GM23248 (cell line): ENCODE results near the gene STXBP6. TPM values are rescaled to one million over a fixed set of nuclear protein-coding genes. Genes with fewer than 3 reads are reported as not detected.

Source experiments
- DNase-seq: peaks from one replicate; pipeline ENCODE4 v3.0.0-alpha.2; 2015
- H2AFZ ChIP-seq: fragments of 200-600 bp; sonication (generic); 2 replicates; pipeline ENCODE4 v1.6.1; 2016; ENCODE audit warnings: antibody characterized with exemption
- H3F3A ChIP-seq: fragments of 200-600 bp; sonication (generic); 2 replicates; pipeline ENCODE4 v1.6.1; 2016; ENCODE audit warnings: mild to moderate bottlenecking, antibody characterized with exemption, mixed run types; ENCODE audit not compliant: insufficient read depth
- H3K27ac ChIP-seq: fragments of 200-600 bp; sonication (generic); 2 replicates; pipeline ENCODE4 v1.5.1; 2016; ENCODE audit warnings: mild to moderate bottlenecking
- H3K27me3 ChIP-seq: fragments of 200-600 bp; sonication (generic); replicated peaks from 2 replicates; pipeline ENCODE4 v1.6.1; 2016; ENCODE audit warnings: mild to moderate bottlenecking; ENCODE audit not compliant: insufficient read depth
- H3K36me3 ChIP-seq: fragments of 200-600 bp; sonication (generic); 2 replicates; pipeline ENCODE4 v1.6.1; 2016; ENCODE audit warnings: low read depth, mild to moderate bottlenecking
- H3K4me1 ChIP-seq: fragments of 200-600 bp; sonication (generic); 2 replicates; pipeline ENCODE4 v1.6.1; 2016; ENCODE audit warnings: mild to moderate bottlenecking; ENCODE audit not compliant: insufficient read depth
- H3K4me2 ChIP-seq: fragments of 200-600 bp; sonication (generic); one replicate; pipeline ENCODE4 v1.6.1; 2016; ENCODE audit warnings: mild to moderate bottlenecking; ENCODE audit not compliant: unreplicated experiment
- H3K4me3 ChIP-seq: fragments of 200-600 bp; sonication (generic); 2 replicates; pipeline ENCODE4 v1.5.1; 2016; ENCODE audit warnings: mild to moderate bottlenecking
- H3K79me2 ChIP-seq: fragments of 200-600 bp; sonication (generic); 2 replicates; pipeline ENCODE4 v1.6.1; 2016; ENCODE audit warnings: mild to moderate bottlenecking; ENCODE audit not compliant: insufficient read depth
- H3K9ac ChIP-seq: fragments of 200-600 bp; sonication (generic); 2 replicates; pipeline ENCODE4 v1.6.1; 2016; ENCODE audit warnings: mild to moderate bottlenecking
- H3K9me2 ChIP-seq: fragments of 200-600 bp; sonication (generic); 2 replicates; pipeline ENCODE4 v1.6.1; 2016; ENCODE audit warnings: mixed run types, mild to moderate bottlenecking, moderate library complexity; ENCODE audit not compliant: insufficient read depth
- H3K9me3 ChIP-seq: fragments of 200-600 bp; sonication (generic); one replicate; pipeline ENCODE4 v1.6.1; 2017; ENCODE audit warnings: low read depth
- H4K20me1 ChIP-seq: fragments of 200-600 bp; sonication (generic); 2 replicates; pipeline ENCODE4 v1.6.0; 2016; ENCODE audit not compliant: insufficient read depth
- EZH2 ChIP-seq: fragments of 200-600 bp; sonication (generic); IDR thresholded peaks from 2 replicates; pipeline ENCODE4 v1.6.1; 2018; ENCODE audit warnings: antibody characterized with exemption, mild to moderate bottlenecking; ENCODE audit not compliant: insufficient read depth, poor library complexity, severe bottlenecking
- EZH2phosphoT487 ChIP-seq: fragments of 200-600 bp; sonication (generic); IDR thresholded peaks from 2 replicates; pipeline ENCODE4 v1.6.1; 2018; ENCODE audit warnings: antibody characterized with exemption, moderate library complexity, mild to moderate bottlenecking, low read depth; ENCODE audit not compliant: insufficient read depth
- WGBS, 2 experiments: methylation state at CpG; one replicate each; pipeline ENCODE4 v1.1.6; 2015 to 2017; ENCODE audit warnings: low lambda C conversion rate in 2 of 2, low coverage in 1 of 2; ENCODE audit errors: missing lambda C conversion rate in 2 of 2; 5-methylcytosine and 5-hydroxymethylcytosine counted together
- in situ Hi-C: fragments of 300-500 bp; cut with MboI; formaldehyde crosslinking; loops from 2 replicates; pipeline ENCODE4 v1.15.0; 2020
- polyA plus RNA-seq: library from polyadenylated mRNA; unstranded; fragments of >200 nt; fragmentation: Nextera tagmentation; extraction: Ambion mirVana; gene quantifications from 2 replicates; pipeline ENCODE4 v1.2.1, GENCODE V29; 2016
- total RNA-seq: library from RNA; depleted of rRNA; stranded (reverse); fragments of >200 nt; shearing (Covaris generic); gene quantifications from 2 replicates; pipeline ENCODE4 v1.2.3, GENCODE V29; 2014

Gene STXBP6
- total and polyA plus RNA-seq, 2 experiments from 2014 or later: 13.9 to 19.6 TPM

DNA sequence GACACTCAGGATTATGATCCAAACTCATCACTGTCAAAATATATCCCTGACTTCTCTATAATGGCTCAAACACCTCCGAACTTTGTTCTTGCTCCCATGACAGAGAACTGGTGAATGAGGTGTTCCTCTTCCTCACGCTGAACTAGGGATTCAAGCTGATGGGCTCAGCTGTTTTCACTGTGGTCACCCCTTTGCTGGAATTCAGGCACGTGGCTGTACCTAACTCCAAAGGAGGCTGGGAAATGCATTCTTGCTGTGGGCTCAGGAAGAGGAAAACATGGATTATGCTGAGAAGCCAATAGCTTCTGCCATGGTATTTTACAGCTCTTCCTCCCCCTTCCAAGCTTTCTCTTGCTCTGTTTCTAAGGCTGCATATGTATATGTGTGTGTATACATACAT, 43.9 kb downstream of the STXBP6 start:
- Histone ChIP-seq H3K9me3 (no peaks in the 10 kb centered on the region), H3K4me2 (no peak overlapping the region), H3K4me3 (no peak overlapping the region), H3K4me1 (peaks cover 83% of the 10 kb centered on the region), H3K27ac (no peak overlapping the region), H3K9ac (no peak overlapping the region), H3K36me3 (no peaks in the 10 kb centered on the region), H3K79me2 (peaks cover 37% of the 10 kb centered on the region; the same call in 1 of the 2 replicates), H2AFZ (no peak overlapping the region), H3F3A (peaks cover 65% of the 10 kb centered on the region), H3K27me3 (no peaks in the 10 kb centered on the region), H4K20me1 (no peaks in the 10 kb centered on the region), H3K9me2 (no peaks in the 10 kb centered on the region)
- no peak for DNase-seq
- WGBS, 2 experiments: 100% methylated on average over 3 of the region's 3 CpGs
- in situ Hi-C loops: no loop called here
- TF ChIP-seq EZH2 (no peak), EZH2phosphoT487 (no peak)

DNA sequence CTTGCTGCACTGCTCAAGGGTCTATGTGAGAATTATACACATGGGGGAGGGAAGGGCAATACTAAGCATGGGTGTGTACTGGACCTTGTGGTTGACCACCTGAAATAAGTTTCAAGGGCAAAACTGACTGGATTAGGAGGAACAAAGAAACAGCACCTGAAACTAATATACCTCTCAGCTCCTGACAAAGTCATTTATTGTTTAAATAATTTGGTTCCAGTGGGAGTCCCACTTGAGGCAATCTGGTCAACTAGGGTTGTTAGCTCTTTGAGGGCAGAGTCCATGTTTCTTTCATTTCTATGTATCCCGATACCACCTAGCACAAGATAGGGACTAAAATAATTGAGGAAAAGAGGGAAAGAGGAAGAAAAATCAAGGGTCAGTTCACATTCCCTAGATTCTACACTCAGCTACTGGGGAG, 45.5 kb downstream of the STXBP6 start:
- Histone ChIP-seq H3K9me2 (no peaks in the 10 kb centered on the region), H3K4me3 (no peak overlapping the region), H3K9ac (no peak overlapping the region), H3K27ac (peak overlapping the region; percentile 63; the same call in 1 of the 2 replicates), H2AFZ (no peak overlapping the region), H3K4me2 (no peak overlapping the region), H3K4me1 (peaks cover 73% of the 10 kb centered on the region), H3K9me3 (no peaks in the 10 kb centered on the region), H3F3A (peaks cover 65% of the 10 kb centered on the region), H4K20me1 (no peaks in the 10 kb centered on the region), H3K27me3 (no peaks in the 10 kb centered on the region), H3K79me2 (peaks cover 30% of the 10 kb centered on the region), H3K36me3 (no peaks in the 10 kb centered on the region)
- TF ChIP-seq EZH2 (no peak), EZH2phosphoT487 (no peak)
- WGBS, 2 experiments: 94 to 100% methylated on average over 1 of the region's 1 CpG
- in situ Hi-C loops: no loop called here
- DNase-seq: no peak

DNA sequence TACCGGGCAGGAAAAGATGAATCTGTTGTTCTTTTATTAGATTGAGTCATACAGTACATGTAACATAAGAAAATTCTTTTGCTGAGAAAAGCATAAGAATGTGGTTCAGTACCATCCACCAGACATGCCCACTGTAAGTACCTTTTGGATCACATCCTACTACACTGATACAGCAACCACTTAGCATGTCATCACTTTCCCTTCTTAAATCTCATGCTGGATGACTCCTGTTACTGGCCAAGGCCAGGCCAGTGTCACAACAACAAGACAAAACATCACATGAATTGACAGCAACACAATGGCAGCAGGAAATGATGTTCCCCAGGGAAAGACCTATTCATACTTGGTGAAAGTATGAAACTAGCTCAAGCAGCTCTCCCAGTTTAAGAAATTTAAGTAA, 46.4 kb downstream of the STXBP6 start:
- H3K27me3 ChIP-seq: no peaks in the 10 kb centered on the region
- H3K36me3 ChIP-seq: no peaks in the 10 kb centered on the region
- H3K79me2 ChIP-seq: peaks cover 27% of the 10 kb centered on the region
- no peaks in the 10 kb centered on the region for H4K20me1 ChIP-seq
- TF ChIP-seq EZH2 (no peak), EZH2phosphoT487 (no peak)
- H3K4me1 ChIP-seq: peaks cover 72% of the 10 kb centered on the region
- in situ Hi-C loops: no loop called here
- DNase-seq: peak; percentile 80
- H3K4me3 ChIP-seq: no peak overlapping the region
- H3K27ac ChIP-seq: peak overlapping the region; percentile 63
- H3K9me3 ChIP-seq: no peaks in the 10 kb centered on the region
- no peaks in the 10 kb centered on the region for H3K9me2 ChIP-seq
- H3F3A ChIP-seq: peaks cover 58% of the 10 kb centered on the region
- H3K4me2 ChIP-seq: peak overlapping the region; percentile 10
- H3K9ac ChIP-seq: no peak overlapping the region
- WGBS, 2 experiments: 5 to 27% methylated on average over 1 of the region's 1 CpG
- no peak overlapping the region for H2AFZ ChIP-seq

DNA sequence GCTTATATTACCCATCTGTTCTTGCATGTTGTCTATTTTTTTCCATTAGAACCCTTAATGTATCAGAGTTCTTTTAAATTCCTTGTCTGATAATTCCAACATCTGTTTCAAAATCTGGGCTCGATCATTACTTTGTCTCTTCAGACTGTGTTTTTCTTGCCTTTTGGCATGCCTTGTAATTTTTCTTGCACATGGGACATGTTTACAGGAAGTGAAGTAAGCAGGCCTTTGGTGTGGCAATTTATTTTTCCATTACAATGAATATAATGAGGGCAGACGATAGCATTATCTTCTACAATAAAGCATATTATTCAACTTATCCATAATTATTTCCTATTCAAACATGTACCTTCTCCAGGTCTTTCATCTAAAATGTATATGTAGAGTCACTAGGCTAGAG, 48.3 kb downstream of the STXBP6 start:
- Histone ChIP-seq H3K27ac (peak overlapping the region; percentile 63), H3F3A (peaks cover 45% of the 10 kb centered on the region), H3K9me2 (no peaks in the 10 kb centered on the region), H3K36me3 (no peaks in the 10 kb centered on the region), H3K9me3 (no peaks in the 10 kb centered on the region), H3K27me3 (no peaks in the 10 kb centered on the region), H3K4me2 (peak overlapping the region; percentile 68), H2AFZ (no peak overlapping the region), H3K4me1 (peaks cover 58% of the 10 kb centered on the region), H3K4me3 (peak overlapping the region; percentile 43), H4K20me1 (no peaks in the 10 kb centered on the region), H3K9ac (peak overlapping the region; percentile 17; the same call in 1 of the 2 replicates), H3K79me2 (peaks cover 36% of the 10 kb centered on the region)
- DNase-seq: peak; percentile 53
- in situ Hi-C loops: no loop called here
- no peak for TF ChIP-seq EZH2phosphoT487
- no peak for TF ChIP-seq EZH2
- WGBS, 2 experiments: 25 to 26% methylated on average over 2 of the region's 2 CpGs
